Esophagus squamous epithelium (tissue), 4 donors: ENCODE data around the gene KIF13A.

Experiments
- CTCF ChIP-seq, 6 experiments: fragments of 450-650 bp in 4 of 6; fragments of 200-600 bp in 2 of 6; sonication (generic) in 2 of 6; IDR thresholded peaks; one replicate each; pipeline ENCODE4 v1.5.1; 2016 to 2019; ENCODE audit warnings: antibody characterized with exemption in 6 of 6, mild to moderate bottlenecking in 4 of 6, moderate library complexity in 4 of 6
- POLR2A ChIP-seq, 4 donors: fragments of 450-650 bp; IDR thresholded peaks; one replicate each; pipeline ENCODE4 v1.6.1; 2017; ENCODE audit warnings: antibody characterized with exemption in 4 of 4, mild to moderate bottlenecking in 4 of 4, moderate library complexity in 3 of 4

- no peak for TF ChIP-seq CTCF (IDR thresholded peaks at IDR 0.05)
- TF ChIP-seq POLR2A (IDR thresholded peaks at IDR 0.05) = no peak
These were observed 95.2 kb downstream of the KIF13A start for GRCh38 chr6:17892097-17892686.
